Loucy (cell line): Measurements from ENCODE around the gene COLGALT1.

Experiments
- CTCF ChIP-seq: fragments of 200-600 bp; sonication (generic); conservative IDR thresholded peaks from 2 replicates; pipeline ENCODE4 v1.5.1; 2014; ENCODE audit warnings: mild to moderate bottlenecking, antibody characterized with exemption, low read length
- EZH2phosphoT487 ChIP-seq: fragments of 200-600 bp; IDR thresholded peaks from 2 replicates; pipeline ENCODE4 v1.6.1; 2018; ENCODE audit warnings: antibody characterized with exemption, mild to moderate bottlenecking, moderate library complexity, borderline replicate concordance

GRCh38 chr19:17549085-17549740 is 6.2 kb upstream of the COLGALT1 start:
- TF ChIP-seq CTCF (no peak), EZH2phosphoT487 (no peak)
